Neural cell (in vitro differentiated cells): ENCODE results near the gene DIS3L2. TPM values are rescaled to one million over a fixed set of nuclear protein-coding genes. Genes with fewer than 3 reads are reported as not detected.

Experiments
- H2AFZ ChIP-seq: fragments of 200-600, 300-800 bp; sonication (generic), shearing (Covaris generic); 2 replicates; pipeline ENCODE4 v1.6.0; 2014; ENCODE audit warnings: low read depth, mild to moderate bottlenecking, antibody characterized with exemption, low read length, moderate library complexity
- H3F3A ChIP-seq: fragments of 200-600 bp; shearing (Covaris generic); 2 replicates; pipeline ENCODE4 v1.6.1; 2016; ENCODE audit warnings: mild to moderate bottlenecking, moderate library complexity, mixed read lengths, antibody characterized with exemption, low read length; ENCODE audit not compliant: insufficient read depth, poor library complexity, severe bottlenecking
- H3K27ac ChIP-seq: fragments of 200-600, 300-800 bp; sonication (generic), shearing (Covaris generic); 2 replicates; pipeline ENCODE4 v1.5.1; 2014; ENCODE audit warnings: mild to moderate bottlenecking, low read length, moderate library complexity
- H3K27me3 ChIP-seq: fragments of 300-800, 200-600 bp; sonication (generic), shearing (Covaris generic); 2 replicates; pipeline ENCODE4 v1.6.0; 2014; ENCODE audit warnings: mild to moderate bottlenecking, low read depth, low read length, moderate library complexity; ENCODE audit not compliant: insufficient read depth
- H3K36me3 ChIP-seq: fragments of 300-800, 200-600 bp; sonication (generic), shearing (Covaris generic); 2 replicates; pipeline ENCODE4 v1.5.1; 2014; ENCODE audit warnings: mild to moderate bottlenecking, antibody characterized with exemption, low read length, moderate library complexity; ENCODE audit not compliant: insufficient read depth
- H3K4me2 ChIP-seq: fragments of 300-800, 200-600 bp; sonication (generic), shearing (Covaris generic); 2 replicates; pipeline ENCODE4 v1.6.0; 2014; ENCODE audit warnings: mild to moderate bottlenecking, low read length
- H3K4me3 ChIP-seq: fragments of 300-800, 200-600 bp; sonication (generic), shearing (Covaris generic); 2 replicates; pipeline ENCODE4 v1.5.1; 2014; ENCODE audit warnings: mild to moderate bottlenecking, low read length, moderate library complexity
- H3K79me2 ChIP-seq: fragments of 200-600 bp; shearing (Covaris generic); replicated peaks from 2 replicates; pipeline ENCODE4 v1.6.0; 2014; ENCODE audit warnings: mild to moderate bottlenecking, low read length, moderate library complexity; ENCODE audit not compliant: insufficient read depth
- H3K9ac ChIP-seq: fragments of 300-800, 200-600 bp; sonication (generic), shearing (Covaris generic); 2 replicates; pipeline ENCODE4 v1.6.1; 2016; ENCODE audit warnings: mild to moderate bottlenecking, low read length, mixed read lengths
- H3K9me2 ChIP-seq: fragments of 200-600 bp; shearing (Covaris generic); 2 replicates; pipeline ENCODE4 v1.6.1; 2016; ENCODE audit warnings: mild to moderate bottlenecking, low read length, mixed read lengths; ENCODE audit not compliant: insufficient read depth
- H3K9me3 ChIP-seq: fragments of 200-600, 300-800 bp; sonication (generic), shearing (Covaris generic); 2 replicates; pipeline ENCODE4 v1.6.1; 2016; ENCODE audit warnings: mild to moderate bottlenecking, mixed run types, low read length, moderate library complexity, mixed read lengths
- H4K20me1 ChIP-seq: fragments of 200-600 bp; shearing (Covaris generic); 2 replicates; pipeline ENCODE4 v1.6.1; 2016; ENCODE audit warnings: mild to moderate bottlenecking, mixed run types; ENCODE audit not compliant: insufficient read depth
- EP300 ChIP-seq: fragments of 450-650 bp; conservative IDR thresholded peaks from 2 replicates; pipeline ENCODE4 v1.6.1; 2014; ENCODE audit warnings: antibody characterized with exemption, mild to moderate bottlenecking, moderate library complexity; ENCODE audit not compliant: poor library complexity, severe bottlenecking
- EZH2 ChIP-seq: fragments of 200-600, 300-800 bp; shearing (Covaris generic), sonication (generic); IDR thresholded peaks from 2 replicates; pipeline ENCODE4 v1.6.1; 2014; ENCODE audit warnings: antibody characterized with exemption, low read length, borderline replicate concordance, mild to moderate bottlenecking; ENCODE audit not compliant: insufficient read depth, poor library complexity, severe bottlenecking
- MXI1 ChIP-seq: fragments of 450-650 bp; conservative IDR thresholded peaks from 2 replicates; pipeline ENCODE4 v1.6.1; 2014; ENCODE audit warnings: antibody characterized with exemption, mild to moderate bottlenecking; ENCODE audit not compliant: poor library complexity, severe bottlenecking
- POLR2AphosphoS5 ChIP-seq: IDR thresholded peaks from 2 replicates; pipeline ENCODE4 v1.6.1; 2012
- RAD21 ChIP-seq: fragments of 450-650 bp; conservative IDR thresholded peaks from 2 replicates; pipeline ENCODE4 v1.6.1; 2014; ENCODE audit warnings: antibody characterized with exemption, mild to moderate bottlenecking, moderate library complexity
- SMC3 ChIP-seq: fragments of 450-650 bp; conservative IDR thresholded peaks from 2 replicates; pipeline ENCODE4 v1.6.1; 2014; ENCODE audit warnings: antibody characterized with exemption, mild to moderate bottlenecking, moderate library complexity; ENCODE audit not compliant: poor library complexity
- TAF1 ChIP-seq: IDR thresholded peaks from 2 replicates; pipeline ENCODE4 v1.6.1; 2012; ENCODE audit warnings: low read depth
- polyA plus RNA-seq: library from polyadenylated mRNA; depleted of rRNA; stranded (reverse); fragments of >200 nt; gene quantifications from 2 replicates; pipeline ENCODE4 v1.2.3, GENCODE V29; 2014
- TF ChIP-seq, protein P1 (sequence below): fragments of 450-650 bp; IDR thresholded peaks from 2 replicates; pipeline ENCODE4 v1.5.1; 2014; ENCODE audit warnings: antibody characterized with exemption, mild to moderate bottlenecking, moderate library complexity; ENCODE audit not compliant: poor library complexity, severe bottlenecking
- TF ChIP-seq, protein P2 (sequence below): IDR thresholded peaks from 2 replicates; pipeline ENCODE4 v1.6.1; 2012; ENCODE audit warnings: borderline replicate concordance

DIS3L2 gene
- polyA plus RNA-seq, 1 donor from 2014 or later = 20.0 TPM

DNA sequence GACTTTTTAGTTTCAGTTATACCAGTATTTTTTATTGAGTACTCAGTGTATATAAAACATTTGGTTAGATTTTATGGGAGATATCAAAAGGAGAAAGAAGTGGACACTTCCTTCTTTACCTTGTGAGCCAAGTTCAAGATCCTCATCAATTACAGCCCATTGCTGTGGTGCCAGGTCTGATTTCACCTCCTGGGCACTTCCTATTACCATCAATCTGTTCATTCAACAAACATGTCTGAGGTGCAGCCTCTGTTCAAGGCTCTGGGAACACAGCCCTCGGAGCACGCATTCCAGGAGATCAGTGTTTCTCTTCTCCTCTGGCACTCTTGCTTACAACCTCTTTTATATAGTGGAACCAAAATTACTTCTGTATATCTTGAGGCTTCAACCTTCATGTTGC is 245.7 kb downstream of the DIS3L2 start:
- no peaks in the 10 kb centered on the region for H4K20me1 ChIP-seq
- H3K36me3 ChIP-seq = no peaks in the 10 kb centered on the region
- no peaks in the 10 kb centered on the region for H3K9me3 ChIP-seq
- H2AFZ ChIP-seq = no peak overlapping the region
- H3F3A ChIP-seq = no peaks in the 10 kb centered on the region
- no peaks in the 10 kb centered on the region for H3K27me3 ChIP-seq
- H3K9me2 ChIP-seq = no peaks in the 10 kb centered on the region
- no peak for TF ChIP-seq TAF1
- TF ChIP-seq, protein P1, sequence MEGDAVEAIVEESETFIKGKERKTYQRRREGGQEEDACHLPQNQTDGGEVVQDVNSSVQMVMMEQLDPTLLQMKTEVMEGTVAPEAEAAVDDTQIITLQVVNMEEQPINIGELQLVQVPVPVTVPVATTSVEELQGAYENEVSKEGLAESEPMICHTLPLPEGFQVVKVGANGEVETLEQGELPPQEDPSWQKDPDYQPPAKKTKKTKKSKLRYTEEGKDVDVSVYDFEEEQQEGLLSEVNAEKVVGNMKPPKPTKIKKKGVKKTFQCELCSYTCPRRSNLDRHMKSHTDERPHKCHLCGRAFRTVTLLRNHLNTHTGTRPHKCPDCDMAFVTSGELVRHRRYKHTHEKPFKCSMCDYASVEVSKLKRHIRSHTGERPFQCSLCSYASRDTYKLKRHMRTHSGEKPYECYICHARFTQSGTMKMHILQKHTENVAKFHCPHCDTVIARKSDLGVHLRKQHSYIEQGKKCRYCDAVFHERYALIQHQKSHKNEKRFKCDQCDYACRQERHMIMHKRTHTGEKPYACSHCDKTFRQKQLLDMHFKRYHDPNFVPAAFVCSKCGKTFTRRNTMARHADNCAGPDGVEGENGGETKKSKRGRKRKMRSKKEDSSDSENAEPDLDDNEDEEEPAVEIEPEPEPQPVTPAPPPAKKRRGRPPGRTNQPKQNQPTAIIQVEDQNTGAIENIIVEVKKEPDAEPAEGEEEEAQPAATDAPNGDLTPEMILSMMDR = no peak
- TF ChIP-seq, protein P2, sequence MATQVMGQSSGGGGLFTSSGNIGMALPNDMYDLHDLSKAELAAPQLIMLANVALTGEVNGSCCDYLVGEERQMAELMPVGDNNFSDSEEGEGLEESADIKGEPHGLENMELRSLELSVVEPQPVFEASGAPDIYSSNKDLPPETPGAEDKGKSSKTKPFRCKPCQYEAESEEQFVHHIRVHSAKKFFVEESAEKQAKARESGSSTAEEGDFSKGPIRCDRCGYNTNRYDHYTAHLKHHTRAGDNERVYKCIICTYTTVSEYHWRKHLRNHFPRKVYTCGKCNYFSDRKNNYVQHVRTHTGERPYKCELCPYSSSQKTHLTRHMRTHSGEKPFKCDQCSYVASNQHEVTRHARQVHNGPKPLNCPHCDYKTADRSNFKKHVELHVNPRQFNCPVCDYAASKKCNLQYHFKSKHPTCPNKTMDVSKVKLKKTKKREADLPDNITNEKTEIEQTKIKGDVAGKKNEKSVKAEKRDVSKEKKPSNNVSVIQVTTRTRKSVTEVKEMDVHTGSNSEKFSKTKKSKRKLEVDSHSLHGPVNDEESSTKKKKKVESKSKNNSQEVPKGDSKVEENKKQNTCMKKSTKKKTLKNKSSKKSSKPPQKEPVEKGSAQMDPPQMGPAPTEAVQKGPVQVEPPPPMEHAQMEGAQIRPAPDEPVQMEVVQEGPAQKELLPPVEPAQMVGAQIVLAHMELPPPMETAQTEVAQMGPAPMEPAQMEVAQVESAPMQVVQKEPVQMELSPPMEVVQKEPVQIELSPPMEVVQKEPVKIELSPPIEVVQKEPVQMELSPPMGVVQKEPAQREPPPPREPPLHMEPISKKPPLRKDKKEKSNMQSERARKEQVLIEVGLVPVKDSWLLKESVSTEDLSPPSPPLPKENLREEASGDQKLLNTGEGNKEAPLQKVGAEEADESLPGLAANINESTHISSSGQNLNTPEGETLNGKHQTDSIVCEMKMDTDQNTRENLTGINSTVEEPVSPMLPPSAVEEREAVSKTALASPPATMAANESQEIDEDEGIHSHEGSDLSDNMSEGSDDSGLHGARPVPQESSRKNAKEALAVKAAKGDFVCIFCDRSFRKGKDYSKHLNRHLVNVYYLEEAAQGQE = no peak
- no peak for TF ChIP-seq RAD21
- no peak for TF ChIP-seq SMC3
- no peak for TF ChIP-seq MXI1
- TF ChIP-seq EZH2 = no peak
- TF ChIP-seq POLR2AphosphoS5 = no peak
- TF ChIP-seq EP300 = no peak
- no peak overlapping the region for H3K4me2 ChIP-seq
- H3K27ac ChIP-seq = no peak overlapping the region
- no peaks in the 10 kb centered on the region for H3K79me2 ChIP-seq
- H3K9ac ChIP-seq = no peak overlapping the region
- H3K4me3 ChIP-seq = no peak overlapping the region

DNA sequence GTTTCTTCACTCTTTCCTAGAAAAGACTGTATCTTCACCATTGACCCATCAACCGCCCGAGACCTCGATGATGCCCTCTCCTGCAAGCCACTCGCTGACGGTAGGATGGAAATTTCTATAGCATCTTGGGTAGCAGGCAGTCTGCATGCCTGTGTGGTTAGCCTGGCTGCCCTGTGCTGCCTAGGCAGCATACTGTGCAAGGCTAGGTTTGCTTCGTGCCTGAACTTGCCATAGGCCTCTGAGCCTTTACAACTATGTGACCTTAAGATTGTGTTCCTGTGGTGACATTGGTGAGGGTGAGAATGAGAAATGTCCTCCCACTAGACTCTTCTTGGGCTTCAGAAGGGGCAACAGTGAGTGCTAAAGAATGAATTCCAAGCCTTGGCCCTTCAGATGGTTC is 248.8 kb downstream of the DIS3L2 start:
- H3K4me2 ChIP-seq = no peak overlapping the region
- no peaks in the 10 kb centered on the region for H3F3A ChIP-seq
- H3K9me3 ChIP-seq = no peaks in the 10 kb centered on the region
- TF ChIP-seq POLR2AphosphoS5 = no peak
- no peak for TF ChIP-seq RAD21
- no peak for TF ChIP-seq TAF1
- no peak for TF ChIP-seq EZH2
- TF ChIP-seq MXI1 = no peak
- no peak for TF ChIP-seq SMC3
- TF ChIP-seq, protein P1 = no peak
- TF ChIP-seq EP300 = no peak
- TF ChIP-seq, protein P2 = no peak
- H4K20me1 ChIP-seq = no peaks in the 10 kb centered on the region
- H3K36me3 ChIP-seq = no peaks in the 10 kb centered on the region
- H2AFZ ChIP-seq = no peak overlapping the region
- H3K27ac ChIP-seq = no peak overlapping the region
- H3K9ac ChIP-seq = no peak overlapping the region
- H3K4me3 ChIP-seq = no peak overlapping the region
- H3K27me3 ChIP-seq = no peaks in the 10 kb centered on the region
- H3K79me2 ChIP-seq = no peaks in the 10 kb centered on the region
- no peaks in the 10 kb centered on the region for H3K9me2 ChIP-seq
